ENCODE data around the gene MAP3K3.
A peak's percentile ranks its signal among the peaks of the same experiment; 100 is the strongest.

MAP3K3 gene

GRCh38 chr17:63653050-63653449 is 30.8 kb downstream of the MAP3K3 start:
- no peak for DNase-seq

GRCh38 chr17:63657786-63658185 is 35.6 kb downstream of the MAP3K3 start:
- DNase-seq: no peak

- DNase-seq: no peak
Observed at GRCh38 chr17:63658366-63658765, 36.1 kb downstream of the MAP3K3 start.

GRCh38 chr17:63659850-63660249 is 37.6 kb downstream of the MAP3K3 start:
- no peak for DNase-seq

- DNase-seq: peak; percentile 80 to 86
Observed at GRCh38 chr17:63665527-63666214, 43.5 kb downstream of the MAP3K3 start.

GRCh38 chr17:63672856-63673255 is 50.6 kb downstream of the MAP3K3 start:
- no peak for DNase-seq

GRCh38 chr17:63675231-63675606 is 53.0 kb downstream of the MAP3K3 start:
- no peak for DNase-seq

- peak in 1 of 2 donors; percentile 24 for DNase-seq
Observed at GRCh38 chr17:63675607-63676546, 53.7 kb downstream of the MAP3K3 start.

- no peak for DNase-seq
Observed at GRCh38 chr17:63676584-63676983, 54.4 kb downstream of the MAP3K3 start.

GRCh38 chr17:63679214-63679613 is 57.0 kb downstream of the MAP3K3 start:
- DNase-seq: no peak

GRCh38 chr17:63680700-63681099 is 58.5 kb downstream of the MAP3K3 start:
- no peak for DNase-seq

GRCh38 chr17:63681530-63681929 is 59.3 kb downstream of the MAP3K3 start:
- no peak for DNase-seq

- peak; percentile 4 to 5 for DNase-seq
Observed at GRCh38 chr17:63682441-63682840, 60.2 kb downstream of the MAP3K3 start.

- no peak for DNase-seq
Observed at GRCh38 chr17:63682981-63683380, 60.8 kb downstream of the MAP3K3 start.

GRCh38 chr17:63685041-63685440 is 62.8 kb downstream of the MAP3K3 start:
- DNase-seq: no peak

GRCh38 chr17:63685578-63685977 is 63.4 kb downstream of the MAP3K3 start:
- no peak for DNase-seq

- no peak for DNase-seq
Observed at GRCh38 chr17:63686138-63686685, 64.0 kb downstream of the MAP3K3 start.

- no peak for DNase-seq
Observed at GRCh38 chr17:63688396-63689020, 66.3 kb downstream of the MAP3K3 start.

GRCh38 chr17:63689479-63689878 is 67.3 kb downstream of the MAP3K3 start:
- DNase-seq: no peak

- no peak for DNase-seq
Observed at GRCh38 chr17:63692195-63692816, 70.1 kb downstream of the MAP3K3 start.

- no peak for DNase-seq
Observed at GRCh38 chr17:63693411-63694113, 71.3 kb downstream of the MAP3K3 start.

All from inflammatory macrophage treated with lipopolysaccharide for 1 hour (primary cell).